HEK293T (cell line): Measurements from ENCODE around the gene GRK1.

Experiments
- BHLHE40 ChIP-seq: fragments of 450-650 bp; IDR thresholded peaks from 2 replicates; pipeline ENCODE4 v1.6.1; 2016; ENCODE audit warnings: mild to moderate bottlenecking, moderate library complexity, borderline replicate concordance
- FOXM1 ChIP-seq: fragments of 450-650 bp; IDR thresholded peaks from 2 replicates; pipeline ENCODE4 v1.6.1; 2017; ENCODE audit warnings: mild to moderate bottlenecking, borderline replicate concordance
- NFRKB ChIP-seq: fragments of 450-650 bp; IDR thresholded peaks from 2 replicates; pipeline ENCODE4 v1.6.1; 2016; ENCODE audit warnings: mild to moderate bottlenecking, moderate library complexity
- TARDBP ChIP-seq: fragments of 450-650 bp; IDR thresholded peaks from 2 replicates; pipeline ENCODE4 v1.6.1; 2016

DNA sequence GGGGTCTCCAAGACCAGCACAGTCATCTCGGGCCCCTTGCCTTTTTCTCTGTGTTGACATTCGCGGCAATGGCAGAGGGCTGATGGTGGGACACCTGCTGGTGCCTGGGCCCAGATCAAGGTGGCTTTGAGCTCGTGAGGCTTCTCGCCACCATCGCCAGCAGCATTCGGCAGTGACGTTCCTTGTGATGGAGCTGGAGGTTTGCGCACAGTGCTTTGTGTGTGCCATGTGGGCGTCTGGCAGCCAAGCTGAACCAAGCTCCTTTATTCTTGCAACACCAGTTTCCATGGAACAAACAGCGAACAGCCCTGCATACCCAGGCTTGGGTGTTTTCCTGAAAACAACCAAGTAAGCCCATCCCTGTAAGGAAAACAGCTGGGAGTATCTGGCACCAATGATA is 82.9 kb downstream of the GRK1 start:
- no peak for TF ChIP-seq FOXM1
- TF ChIP-seq NFRKB, result no peak
- TF ChIP-seq TARDBP, result no peak
- TF ChIP-seq BHLHE40, result no peak
